NB4 (cell line): ENCODE results near the gene SLK.

Experiments
- CTCF ChIP-seq: IDR thresholded peaks from one replicate; pipeline ENCODE4 v1.5.1; 2012; ENCODE audit warnings: low read depth, low read length
- POLR2A ChIP-seq: IDR thresholded peaks from 2 replicates; pipeline ENCODE4 v1.6.1; 2011; ENCODE audit warnings: mild to moderate bottlenecking; ENCODE audit not compliant: insufficient read length; ENCODE audit errors: extremely low read depth

GRCh38 chr10:103975169-103975568 is 8.2 kb downstream of the SLK start:
- TF ChIP-seq POLR2A (no peak), CTCF (no peak)
